NB4 (cell line): Measurements from ENCODE around the gene CCBE1.
"Not testable (repeated sequence)": the region's sequence is repeated elsewhere in the genome, so short reads cannot be mapped to it uniquely, and the experiment has no call there.

ENCODE experiments used
- DNase-seq: peaks from one replicate; pipeline ENCODE4 v3.0.0; 2010; ENCODE audit warnings: low read depth
- H3K4me3 ChIP-seq: one replicate; pipeline ENCODE4 v1.5.1; 2011; ENCODE audit warnings: mild to moderate bottlenecking, low read depth, low read length, moderate library complexity
- CTCF ChIP-seq: IDR thresholded peaks from one replicate; pipeline ENCODE4 v1.5.1; 2012; ENCODE audit warnings: low read depth, low read length
- MAX ChIP-seq: IDR thresholded peaks from 2 replicates; pipeline ENCODE4 v1.6.1; 2011; ENCODE audit warnings: low read depth, low read length
- MYC ChIP-seq: IDR thresholded peaks from 2 replicates; pipeline ENCODE4 v1.6.1; 2011; ENCODE audit warnings: low read depth, low read length
- POLR2A ChIP-seq: IDR thresholded peaks from 2 replicates; pipeline ENCODE4 v1.6.1; 2011; ENCODE audit warnings: mild to moderate bottlenecking; ENCODE audit not compliant: insufficient read length; ENCODE audit errors: extremely low read depth

CCBE1 gene

GRCh38 chr18:59719544-59720181 lies 22.4 kb upstream of the CCBE1 start:
- no peak for TF ChIP-seq MAX
- TF ChIP-seq POLR2A = no peak
- TF ChIP-seq MYC = no peak
- TF ChIP-seq CTCF = no peak
- no peak overlapping the region for H3K4me3 ChIP-seq
- DNase-seq = no peak

GRCh38 chr18:59718464-59719157 lies 21.4 kb upstream of the CCBE1 start:
- no peak for TF ChIP-seq CTCF
- no peak for TF ChIP-seq MYC
- TF ChIP-seq MAX = no peak
- no peak for TF ChIP-seq POLR2A
- no peak for DNase-seq
- H3K4me3 ChIP-seq = no peak overlapping the region

GRCh38 chr18:59718108-59718463 lies 20.9 kb upstream of the CCBE1 start:
- no peak for DNase-seq
- TF ChIP-seq MAX = no peak
- TF ChIP-seq MYC = no peak
- no peak for TF ChIP-seq POLR2A
- TF ChIP-seq CTCF = no peak
- H3K4me3 ChIP-seq = no peak overlapping the region

- DNase-seq = no peak
- TF ChIP-seq MAX (no peak), POLR2A (no peak), CTCF (no peak)
- no peak overlapping the region for H3K4me3 ChIP-seq
Observed at GRCh38 chr18:59717291-59717690, 20.1 kb upstream of the CCBE1 start.

GRCh38 chr18:59715966-59716369 lies 18.7 kb upstream of the CCBE1 start:
- no peak for TF ChIP-seq MAX
- no peak overlapping the region for H3K4me3 ChIP-seq
- DNase-seq = no peak

- no peak for DNase-seq
- no peak overlapping the region for H3K4me3 ChIP-seq
- TF ChIP-seq MYC (no peak), CTCF (no peak), POLR2A (no peak), MAX (no peak)
Observed at GRCh38 chr18:59715445-59715844, 18.2 kb upstream of the CCBE1 start.

- not testable (repeated sequence) for H3K4me3 ChIP-seq, DNase-seq
Observed at GRCh38 chr18:59714096-59714495, 16.9 kb upstream of the CCBE1 start.
